ENCODE measurements around the gene GLCCI1. TPM values are rescaled to one million over a fixed set of nuclear protein-coding genes. Genes with fewer than 3 reads are reported as not detected.

The GLCCI1 gene
- total RNA-seq, 1 experiment from 2014 or later: 4.6 TPM

GRCh38 chr7:8125680-8126444, 157.3 kb downstream of the GLCCI1 start:
- Histone ChIP-seq H3K27ac (ENCODE audit: low read depth, low read length) (no peak overlapping the region), H3K36me3 (ENCODE audit: control insufficient read depth in 1 of 2, insufficient read depth in 2 of 2, low read length in 2 of 2) (no peaks in the 10 kb centered on the region), H4K20me1 (ENCODE audit: insufficient read depth) (no peaks in the 10 kb centered on the region), H2AFZ (ENCODE audit: low read depth, low read length, poor library complexity, severe bottlenecking) (no peak overlapping the region), H3K9me3 (ENCODE audit: control insufficient read depth in 1 of 2, insufficient read depth in 1 of 2, low read depth in 1 of 2, low read length in 2 of 2) (no peaks in the 10 kb centered on the region), H3K27me3 (ENCODE audit: insufficient read depth, low read length) (no peaks in the 10 kb centered on the region), H3K4me3 (replicated peaks in 1 of 2; ENCODE audit: low read depth in 1 of 2, low read length in 2 of 2) (no peak overlapping the region), H3K9ac (ENCODE audit: low read length) (no peak overlapping the region), H3K79me2 (ENCODE audit: insufficient read depth, low read length) (no peaks in the 10 kb centered on the region), H3K4me1 (ENCODE audit: control insufficient read depth in 1 of 2, insufficient read depth in 2 of 2, low read length in 2 of 2) (no peaks in the 10 kb centered on the region), H3K4me2 (ENCODE audit: low read length) (no peak overlapping the region), H3K9me2 (ENCODE audit: insufficient read depth) (no peaks in the 10 kb centered on the region)
- ATAC-seq (no peak), DNase-seq (ENCODE audit: low read depth, low spot score) (no peak)
- ChIA-PET CTCF (no interaction called here), POLR2A (no interaction called here), RAD21 (ENCODE audit: low non-redundant PET in 1 of 2, low total read pairs in 2 of 2, uncharacterized antibody in 2 of 2, unreplicated experiment in 2 of 2) (no interaction called here)
- TF ChIP-seq ATF3 (IDR thresholded peaks at IDR 0.05) (no peak), CEBPB (IDR thresholded peaks at IDR 0.05; ENCODE audit: low read depth) (no peak), EZH2 (IDR thresholded peaks at IDR 0.05) (no peak), ELF1 (IDR thresholded peaks at IDR 0.05; ENCODE audit: borderline replicate concordance, low read depth) (no peak), JUND (IDR thresholded peaks at IDR 0.05) (no peak), SP1 (IDR thresholded peaks at IDR 0.05; ENCODE audit: low read depth) (no peak), POLR2AphosphoS5 (IDR thresholded peaks at IDR 0.05; ENCODE audit: low read depth, low read length) (no peak)
- intact Hi-C loops (cut with micrococcal nuclease): no loop called here
- BruUV-seq (replicated peaks): no TSS peak

- no peaks in the 10 kb centered on the region for H3K9me2 ChIP-seq (ENCODE audit: insufficient read depth)
- no peak for DNase-seq (ENCODE audit: low read depth, low spot score)
- H3K79me2 ChIP-seq (ENCODE audit: insufficient read depth, low read length): no peaks in the 10 kb centered on the region
- no peak overlapping the region for H3K4me2 ChIP-seq (ENCODE audit: low read length)
- H3K4me1 ChIP-seq (ENCODE audit: control insufficient read depth in 1 of 2, insufficient read depth in 2 of 2, low read length in 2 of 2): no peaks in the 10 kb centered on the region
- H4K20me1 ChIP-seq (ENCODE audit: insufficient read depth): no peaks in the 10 kb centered on the region
- RAD21 ChIA-PET (ENCODE audit: low non-redundant PET in 1 of 2, low total read pairs in 2 of 2, uncharacterized antibody in 2 of 2, unreplicated experiment in 2 of 2): no interaction called here
- TF ChIP-seq EGR1 (IDR thresholded peaks at IDR 0.05; ENCODE audit: low read depth) (no peak), RAD21 (IDR thresholded peaks at IDR 0.05; ENCODE audit: low read depth) (no peak)
- POLR2A ChIA-PET: no interaction called here
- no peaks in the 10 kb centered on the region for H3K27me3 ChIP-seq (ENCODE audit: insufficient read depth, low read length)
- H3K36me3 ChIP-seq (ENCODE audit: control insufficient read depth in 1 of 2, insufficient read depth in 2 of 2, low read length in 2 of 2): no peaks in the 10 kb centered on the region
- H2AFZ ChIP-seq (ENCODE audit: low read depth, low read length, poor library complexity, severe bottlenecking): no peak overlapping the region
- no peak overlapping the region for H3K27ac ChIP-seq (ENCODE audit: low read depth, low read length)
- no peak overlapping the region for H3K4me3 ChIP-seq (replicated peaks in 1 of 2; ENCODE audit: low read depth in 1 of 2, low read length in 2 of 2)
- CTCF ChIA-PET: no interaction called here
- intact Hi-C loops (cut with micrococcal nuclease): no loop called here
- H3K9ac ChIP-seq (ENCODE audit: low read length): no peak overlapping the region
- ATAC-seq: no peak
- H3K9me3 ChIP-seq (ENCODE audit: control insufficient read depth in 1 of 2, insufficient read depth in 1 of 2, low read depth in 1 of 2, low read length in 2 of 2): no peaks in the 10 kb centered on the region
- no TSS peak for BruUV-seq (replicated peaks)
Measured at GRCh38 chr7:8126601-8127167, 158.1 kb downstream of the GLCCI1 start.

Measured in HCT116 (cell line).